Neuronal stem cell (in vitro differentiated cells): ENCODE data around the gene FAM83B.

Source experiments
- DNase-seq: peaks from one replicate; pipeline ENCODE4 v3.0.0-alpha.2; 2013; ENCODE audit warnings: low spot score
- H2AFZ ChIP-seq: one replicate; pipeline ENCODE4 v1.6.1; 2013; ENCODE audit warnings: mild to moderate bottlenecking, low read length, inconsistent platforms
- H2AK5ac ChIP-seq: 2 replicates; pipeline ENCODE4 v1.6.1; 2013; ENCODE audit warnings: low read depth, mild to moderate bottlenecking, inconsistent platforms, low read length, moderate library complexity, mixed read lengths
- H2BK120ac ChIP-seq: 2 replicates; pipeline ENCODE4 v1.6.1; 2013; ENCODE audit warnings: low read depth, mild to moderate bottlenecking, inconsistent platforms, low read length, moderate library complexity, mixed read lengths
- H2BK12ac ChIP-seq: one replicate; pipeline ENCODE4 v1.6.1; 2013; ENCODE audit warnings: low read length, inconsistent platforms
- H2BK15ac ChIP-seq: 2 replicates; pipeline ENCODE4 v1.6.1; 2013; ENCODE audit warnings: mild to moderate bottlenecking, low read length, inconsistent platforms, mixed read lengths
- H2BK5ac ChIP-seq: one replicate; pipeline ENCODE4 v1.6.1; 2013; ENCODE audit warnings: inconsistent platforms, mild to moderate bottlenecking, low read length, moderate library complexity
- H3K14ac ChIP-seq: one replicate; pipeline ENCODE4 v1.6.1; 2013; ENCODE audit warnings: low read length, inconsistent platforms
- H3K18ac ChIP-seq: 2 replicates; pipeline ENCODE4 v1.6.1; 2013; ENCODE audit warnings: low read length, inconsistent platforms
- H3K23ac ChIP-seq: 2 replicates; pipeline ENCODE4 v1.6.1; 2013; ENCODE audit warnings: low read depth, mild to moderate bottlenecking, mixed read lengths, low read length, inconsistent platforms; ENCODE audit not compliant: poor library complexity
- H3K27ac ChIP-seq: replicated peaks from 3 replicates; pipeline ENCODE4 v1.5.1; 2013; ENCODE audit warnings: low read length, inconsistent platforms
- H3K27me3 ChIP-seq, 3 experiments: 2 replicates each; pipeline ENCODE4 v1.6.1; 2013; ENCODE audit warnings: low read length in 3 of 3, mild to moderate bottlenecking in 2 of 3, inconsistent platforms in 1 of 3, low read depth in 1 of 3, mixed read lengths in 1 of 3, moderate library complexity in 1 of 3; ENCODE audit not compliant: control insufficient read depth in 3 of 3, insufficient read depth in 3 of 3
- H3K36me3 ChIP-seq, 2 donors: replicated peaks in 1 of 2; 2 replicates each; pipeline ENCODE4 v1.6.1; 2013; ENCODE audit warnings: low read length in 2 of 2; ENCODE audit not compliant: control insufficient read depth in 2 of 2, insufficient read depth in 2 of 2
- H3K4ac ChIP-seq: 2 replicates; pipeline ENCODE4 v1.6.1; 2013; ENCODE audit warnings: inconsistent platforms, mild to moderate bottlenecking, low read length, moderate library complexity
- H3K4me1 ChIP-seq, 2 donors: 1 replicate in 1 of 2; 2 replicates in 1 of 2; pipeline ENCODE4 v1.6.1; 2013; ENCODE audit warnings: low read length in 2 of 2, low read depth in 1 of 2; ENCODE audit not compliant: control insufficient read depth in 2 of 2, insufficient read depth in 1 of 2
- H3K4me2 ChIP-seq: one replicate; pipeline ENCODE4 v1.6.1; 2013; ENCODE audit warnings: mild to moderate bottlenecking, low read length, inconsistent platforms; ENCODE audit not compliant: insufficient read depth, poor library complexity, severe bottlenecking
- H3K4me3 ChIP-seq, 2 donors: 2 replicates each; pipeline ENCODE4 v1.5.1; 2013; ENCODE audit warnings: low read length in 2 of 2, mild to moderate bottlenecking in 2 of 2, inconsistent platforms in 1 of 2, moderate library complexity in 1 of 2
- H3K79me1 ChIP-seq: one replicate; pipeline ENCODE4 v1.6.1; 2013; ENCODE audit warnings: low read depth, mild to moderate bottlenecking, inconsistent platforms, low read length, moderate library complexity
- H3K9ac ChIP-seq: one replicate; pipeline ENCODE4 v1.6.1; 2013; ENCODE audit warnings: mild to moderate bottlenecking, low read depth, low read length, inconsistent platforms; ENCODE audit not compliant: poor library complexity
- H3K9me3 ChIP-seq, 2 donors: replicated peaks in 1 of 2; 2 replicates each; pipeline versions ENCODE3 to v1.6.1; 2013; ENCODE audit warnings: low read length in 2 of 2, mild to moderate bottlenecking in 2 of 2, inconsistent platforms in 1 of 2, low read depth in 1 of 2, mixed read lengths in 1 of 2, moderate library complexity in 1 of 2; ENCODE audit not compliant: control insufficient read depth in 2 of 2, insufficient read depth in 1 of 2
- H4K8ac ChIP-seq: one replicate; pipeline ENCODE4 v1.6.1; 2013; ENCODE audit warnings: low read depth, mild to moderate bottlenecking, inconsistent platforms, low read length, moderate library complexity
- H4K91ac ChIP-seq: one replicate; pipeline ENCODE4 v1.6.1; 2013; ENCODE audit warnings: low read length, low read depth, mild to moderate bottlenecking, inconsistent platforms; ENCODE audit not compliant: poor library complexity
- WGBS, 2 donors: extraction: QIAGEN DNeasy Blood & Tissue Kit; methylation state at CpG; one replicate each; pipeline ENCODE4 v1.1.7; 2013; ENCODE audit warnings: missing lambda C conversion rate in 2 of 2, mixed read lengths in 1 of 2; ENCODE audit not compliant: insufficient read length in 2 of 2, insufficient replicate concordance in 1 of 2; ENCODE audit errors: extremely low coverage in 2 of 2; 5-methylcytosine and 5-hydroxymethylcytosine counted together

Gene FAM83B

DNA sequence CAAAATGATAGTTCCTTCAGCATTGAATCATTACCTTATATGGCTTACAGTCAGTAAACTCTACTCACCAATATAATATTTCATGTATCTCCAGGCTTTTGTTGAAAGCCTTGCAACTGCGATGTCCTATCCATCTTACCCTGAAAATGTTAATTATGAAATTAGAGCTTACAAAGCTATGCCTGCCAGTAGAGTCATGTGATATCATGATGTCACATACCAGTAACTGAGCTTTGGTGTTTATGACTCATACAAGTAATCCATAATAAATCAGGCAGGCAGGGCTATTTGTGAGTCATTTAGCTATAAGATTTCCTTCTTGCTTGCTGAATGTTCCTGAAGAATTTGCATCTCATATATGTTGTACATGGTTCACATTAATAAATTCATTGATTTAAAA lies 44.9 kb upstream of the FAM83B start:
- no peaks in the 10 kb centered on the region for H3K36me3 ChIP-seq
- no peak overlapping the region for H2AFZ ChIP-seq
- H2BK15ac ChIP-seq, result no peak overlapping the region
- no peak overlapping the region for H2BK5ac ChIP-seq
- H3K27ac ChIP-seq, result no peak overlapping the region
- no peak overlapping the region for H3K18ac ChIP-seq
- H3K4me1 ChIP-seq, result peaks cover 0 to 4% of the 10 kb centered on the region in 2 donors
- no peaks in the 10 kb centered on the region for H3K9me3 ChIP-seq
- H4K91ac ChIP-seq, result no peak overlapping the region
- no peak overlapping the region for H3K14ac ChIP-seq
- no peak overlapping the region for H3K4ac ChIP-seq
- no peaks in the 10 kb centered on the region for H3K27me3 ChIP-seq
- H3K9ac ChIP-seq, result no peak overlapping the region
- H2AK5ac ChIP-seq, result no peak overlapping the region
- H2BK12ac ChIP-seq, result no peak overlapping the region
- H3K23ac ChIP-seq, result no peak overlapping the region
- H3K4me3 ChIP-seq, result no peak overlapping the region
- no peak overlapping the region for H4K8ac ChIP-seq
- H3K4me2 ChIP-seq, result no peak overlapping the region
- no CpG with 5 or more reads among the region's 1 CpG for WGBS, 2 donors
- DNase-seq, result no peak
- no peaks in the 10 kb centered on the region for H3K79me1 ChIP-seq
- no peak overlapping the region for H2BK120ac ChIP-seq

DNA sequence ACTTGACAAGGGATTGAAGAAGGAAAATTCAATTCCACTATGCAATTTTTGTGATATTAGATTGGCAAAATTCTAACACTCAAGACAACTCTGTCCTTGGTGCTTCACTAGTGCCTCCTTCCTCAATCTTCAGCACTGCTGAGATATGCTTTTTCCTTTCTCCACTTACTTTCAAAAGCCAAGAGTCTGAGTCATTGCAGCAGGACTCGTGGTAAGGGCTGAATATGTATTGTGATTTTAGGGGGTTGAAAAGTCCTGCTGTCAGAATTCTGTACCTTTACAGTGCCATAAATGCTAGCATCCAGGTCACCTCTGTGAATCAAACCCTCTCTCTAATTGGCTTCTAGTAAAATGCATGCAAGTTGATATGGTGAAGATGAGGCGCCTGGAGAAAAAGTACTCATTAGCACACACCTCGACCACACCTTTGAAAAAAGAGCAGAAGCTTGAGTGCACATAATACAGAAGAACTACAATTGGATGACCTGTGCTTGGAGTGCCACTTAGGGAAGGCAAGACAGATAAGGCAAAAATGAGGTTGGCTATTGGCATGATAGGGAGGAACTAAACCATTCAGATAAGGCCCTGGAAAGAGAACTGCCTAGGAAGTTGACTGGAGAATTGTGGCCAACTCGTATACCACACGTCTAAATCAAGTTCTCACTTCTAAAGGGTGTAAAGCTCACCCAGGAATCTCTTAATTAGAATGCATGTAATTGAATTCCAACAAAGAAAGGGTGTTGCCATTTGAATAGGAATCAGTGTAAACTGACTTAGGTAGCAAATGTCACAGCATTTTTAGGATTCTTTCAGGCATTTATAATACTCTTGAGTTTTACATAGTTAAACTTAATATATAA lies 43.6 kb upstream of the FAM83B start:
- Histone ChIP-seq H2BK120ac (no peak overlapping the region), H3K14ac (no peak overlapping the region), H3K27me3 (no peaks in the 10 kb centered on the region), H3K9ac (no peak overlapping the region), H3K23ac (no peak overlapping the region), H3K4me1 (peaks cover 0 to 4% of the 10 kb centered on the region in 2 donors), H2BK5ac (no peak overlapping the region), H2BK15ac (no peak overlapping the region), H3K27ac (no peak overlapping the region), H2AK5ac (no peak overlapping the region), H4K91ac (no peak overlapping the region), H2BK12ac (no peak overlapping the region), H3K79me1 (no peaks in the 10 kb centered on the region), H4K8ac (no peak overlapping the region), H3K36me3 (no peaks in the 10 kb centered on the region), H3K4me2 (no peak overlapping the region), H3K18ac (no peak overlapping the region), H3K9me3 (no peaks in the 10 kb centered on the region), H3K4ac (no peak overlapping the region), H2AFZ (no peak overlapping the region), H3K4me3 (no peak overlapping the region)
- no CpG with 5 or more reads among the region's 5 CpGs for WGBS, 2 donors
- no peak for DNase-seq

DNA sequence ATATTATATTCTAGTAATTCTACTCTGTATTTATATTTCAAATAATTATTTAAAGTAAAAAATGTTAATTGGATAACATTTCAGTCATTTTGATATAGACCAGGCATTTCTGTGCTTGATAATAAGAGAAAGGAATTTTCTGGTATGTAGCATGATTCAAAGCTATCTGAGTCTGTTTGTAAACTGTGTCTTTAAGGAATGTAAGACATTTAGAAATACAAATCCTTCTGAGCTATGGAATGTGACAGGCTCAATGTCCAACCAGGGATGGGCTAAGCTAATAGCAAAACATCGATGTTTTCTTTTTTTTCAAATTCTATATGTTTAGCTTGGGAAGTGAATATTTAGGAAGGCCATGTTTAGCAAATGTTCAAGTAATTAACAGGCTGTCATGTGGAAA lies 41.5 kb upstream of the FAM83B start:
- Histone ChIP-seq H3K27me3 (no peaks in the 10 kb centered on the region), H2AFZ (no peak overlapping the region), H3K9ac (no peak overlapping the region), H4K8ac (no peak overlapping the region), H3K4me1 (peaks cover 0 to 4% of the 10 kb centered on the region in 2 donors), H3K9me3 (no peaks in the 10 kb centered on the region), H3K14ac (no peak overlapping the region), H2AK5ac (no peak overlapping the region), H2BK120ac (no peak overlapping the region), H2BK5ac (no peak overlapping the region), H3K36me3 (no peaks in the 10 kb centered on the region), H3K79me1 (no peaks in the 10 kb centered on the region), H3K27ac (no peak overlapping the region), H2BK12ac (no peak overlapping the region), H3K18ac (no peak overlapping the region), H3K4me3 (no peak overlapping the region), H3K4ac (no peak overlapping the region), H3K4me2 (no peak overlapping the region), H2BK15ac (no peak overlapping the region), H3K23ac (no peak overlapping the region), H4K91ac (no peak overlapping the region)
- DNase-seq, result no peak
- WGBS, 2 donors, result no CpG with 5 or more reads among the region's 1 CpG

DNA sequence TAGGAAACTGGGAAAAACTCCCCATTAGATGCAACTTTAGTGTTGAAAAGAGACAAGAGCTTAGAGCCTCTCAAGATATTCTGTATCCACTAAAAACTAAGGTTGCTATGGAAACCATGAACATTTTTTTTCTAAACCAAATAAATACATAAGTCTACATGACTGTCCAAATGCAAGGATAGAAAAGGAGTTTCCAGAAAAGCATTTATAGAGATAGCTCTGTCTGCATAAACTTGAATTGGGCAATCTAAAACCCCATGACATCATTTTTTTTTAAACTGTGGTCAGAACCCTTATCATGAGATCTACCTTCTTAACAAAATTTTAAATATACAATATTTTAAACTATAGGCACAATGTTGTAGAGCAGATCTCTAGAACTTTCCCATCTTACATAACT lies 36.4 kb upstream of the FAM83B start:
- Histone ChIP-seq H3K23ac (no peak overlapping the region), H3K18ac (no peak overlapping the region), H3K9ac (no peak overlapping the region), H3K4ac (no peak overlapping the region), H4K8ac (no peak overlapping the region), H3K79me1 (no peaks in the 10 kb centered on the region), H3K27me3 (no peaks in the 10 kb centered on the region), H2BK15ac (no peak overlapping the region), H3K27ac (no peak overlapping the region), H2BK12ac (no peak overlapping the region), H2AK5ac (no peak overlapping the region), H3K14ac (no peak overlapping the region), H4K91ac (no peak overlapping the region), H2BK120ac (no peak overlapping the region), H2AFZ (no peak overlapping the region), H3K4me1 (peaks cover 0 to 1% of the 10 kb centered on the region in 2 donors), H3K9me3 (no peaks in the 10 kb centered on the region), H3K36me3 (no peaks in the 10 kb centered on the region), H3K4me3 (no peak overlapping the region), H2BK5ac (no peak overlapping the region), H3K4me2 (no peak overlapping the region)
- DNase-seq, result no peak
